RWPE2 (cell line): ENCODE measurements around the gene ERMARD.

Source experiments
- ATAC-seq: fragments of 200-7000 bp; cut with Tn5 transposase; 3 replicates; pipeline ENCODE4 v1.9.1; 2021; ENCODE audit warnings: low read depth
- DNase-seq: peaks from one replicate; pipeline ENCODE4 v3.0.0-alpha.2; 2020; ENCODE audit warnings: low spot score
- H3K27ac ChIP-seq: fragments of 450-650 bp; 2 replicates; pipeline ENCODE4 v1.5.1; 2017; ENCODE audit warnings: mild to moderate bottlenecking; ENCODE audit not compliant: poor library complexity, severe bottlenecking
- H3K27me3 ChIP-seq: fragments of 250-450 bp; sonication (Bioruptor Pico); 2 replicates; pipeline ENCODE4 v1.5.1; 2021; ENCODE audit warnings: mild to moderate bottlenecking, moderate library complexity; ENCODE audit not compliant: insufficient read depth, poor library complexity, severe bottlenecking
- H3K36me3 ChIP-seq: fragments of 250-450 bp; sonication (Bioruptor Pico); 2 replicates; pipeline ENCODE4 v1.5.1; 2020; ENCODE audit warnings: low read depth, mild to moderate bottlenecking, moderate library complexity
- H3K4me1 ChIP-seq: fragments of 250-450 bp; sonication (Bioruptor Pico); 2 replicates; pipeline ENCODE4 v1.5.1; 2021; ENCODE audit warnings: mild to moderate bottlenecking, moderate library complexity; ENCODE audit not compliant: insufficient read depth, poor library complexity, severe bottlenecking
- H3K4me3 ChIP-seq: fragments of 250-450 bp; sonication (Bioruptor Pico); 2 replicates; pipeline ENCODE4 v1.5.1; 2021; ENCODE audit warnings: mild to moderate bottlenecking, moderate library complexity; ENCODE audit not compliant: severe bottlenecking
- H3K9me3 ChIP-seq: fragments of 250-450 bp; sonication (Bioruptor Pico); 2 replicates; pipeline ENCODE4 v1.5.1; 2021; ENCODE audit warnings: mild to moderate bottlenecking, moderate library complexity; ENCODE audit not compliant: severe bottlenecking
- TF ChIP-seq, protein P1 (sequence below): fragments of 450-650 bp; IDR thresholded peaks from one replicate; pipeline ENCODE4 v1.5.1; 2017; ENCODE audit warnings: mild to moderate bottlenecking, moderate library complexity; ENCODE audit not compliant: poor library complexity, severe bottlenecking

ERMARD gene

DNA sequence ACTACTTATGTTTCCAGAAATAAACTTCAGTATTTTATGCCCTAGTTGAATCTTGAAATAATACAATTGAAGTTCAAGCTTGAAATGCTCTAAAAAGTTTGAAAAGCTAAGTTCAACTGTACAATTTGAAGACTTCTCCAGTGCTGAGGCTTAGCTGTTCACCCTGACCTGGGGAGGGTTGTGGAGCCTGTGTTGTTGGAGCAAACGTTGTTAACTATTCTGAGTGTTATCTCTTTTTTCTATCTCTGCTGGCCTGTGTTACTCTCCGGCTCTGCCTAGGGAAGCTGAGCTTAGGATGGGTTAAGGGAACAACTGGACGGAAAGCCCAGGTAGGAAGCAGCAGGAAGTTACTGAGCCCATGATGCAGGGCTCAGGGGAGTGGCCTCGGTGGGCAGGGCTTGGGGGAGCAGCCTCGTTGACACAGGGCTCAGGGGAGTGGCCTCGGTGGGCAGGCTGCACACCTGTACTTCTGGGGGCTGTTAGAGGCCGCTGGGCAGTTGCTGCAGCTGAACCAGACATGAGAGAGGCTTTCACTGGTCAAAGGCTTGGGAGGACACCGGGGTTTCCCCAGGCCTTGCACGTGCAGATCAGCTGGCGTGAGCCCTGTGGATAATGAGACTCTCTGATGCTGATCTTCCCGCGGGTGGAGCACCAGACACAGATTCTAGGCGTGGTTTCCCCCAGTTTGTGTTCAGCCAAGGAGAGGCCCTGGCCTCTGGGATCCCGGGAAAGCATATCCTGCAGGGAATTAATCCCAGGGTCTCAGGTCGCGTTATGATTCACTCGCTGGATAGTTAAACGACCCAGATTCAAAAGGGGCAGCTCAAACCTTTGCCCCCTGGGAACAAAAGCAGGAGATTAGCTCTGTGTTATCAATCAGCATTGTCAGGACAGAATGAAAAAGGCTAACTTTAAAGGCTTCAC is 58.9 kb downstream of the ERMARD start:
- Histone ChIP-seq H3K4me3 (no peak overlapping the region), H3K27ac (no peak overlapping the region), H3K36me3 (no peaks in the 10 kb centered on the region), H3K9me3 (no peaks in the 10 kb centered on the region), H3K27me3 (no peaks in the 10 kb centered on the region), H3K4me1 (no peaks in the 10 kb centered on the region)
- no peak for DNase-seq
- TF ChIP-seq, protein P1, sequence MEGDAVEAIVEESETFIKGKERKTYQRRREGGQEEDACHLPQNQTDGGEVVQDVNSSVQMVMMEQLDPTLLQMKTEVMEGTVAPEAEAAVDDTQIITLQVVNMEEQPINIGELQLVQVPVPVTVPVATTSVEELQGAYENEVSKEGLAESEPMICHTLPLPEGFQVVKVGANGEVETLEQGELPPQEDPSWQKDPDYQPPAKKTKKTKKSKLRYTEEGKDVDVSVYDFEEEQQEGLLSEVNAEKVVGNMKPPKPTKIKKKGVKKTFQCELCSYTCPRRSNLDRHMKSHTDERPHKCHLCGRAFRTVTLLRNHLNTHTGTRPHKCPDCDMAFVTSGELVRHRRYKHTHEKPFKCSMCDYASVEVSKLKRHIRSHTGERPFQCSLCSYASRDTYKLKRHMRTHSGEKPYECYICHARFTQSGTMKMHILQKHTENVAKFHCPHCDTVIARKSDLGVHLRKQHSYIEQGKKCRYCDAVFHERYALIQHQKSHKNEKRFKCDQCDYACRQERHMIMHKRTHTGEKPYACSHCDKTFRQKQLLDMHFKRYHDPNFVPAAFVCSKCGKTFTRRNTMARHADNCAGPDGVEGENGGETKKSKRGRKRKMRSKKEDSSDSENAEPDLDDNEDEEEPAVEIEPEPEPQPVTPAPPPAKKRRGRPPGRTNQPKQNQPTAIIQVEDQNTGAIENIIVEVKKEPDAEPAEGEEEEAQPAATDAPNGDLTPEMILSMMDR, result no peak
- ATAC-seq, result peak; percentile 58

DNA sequence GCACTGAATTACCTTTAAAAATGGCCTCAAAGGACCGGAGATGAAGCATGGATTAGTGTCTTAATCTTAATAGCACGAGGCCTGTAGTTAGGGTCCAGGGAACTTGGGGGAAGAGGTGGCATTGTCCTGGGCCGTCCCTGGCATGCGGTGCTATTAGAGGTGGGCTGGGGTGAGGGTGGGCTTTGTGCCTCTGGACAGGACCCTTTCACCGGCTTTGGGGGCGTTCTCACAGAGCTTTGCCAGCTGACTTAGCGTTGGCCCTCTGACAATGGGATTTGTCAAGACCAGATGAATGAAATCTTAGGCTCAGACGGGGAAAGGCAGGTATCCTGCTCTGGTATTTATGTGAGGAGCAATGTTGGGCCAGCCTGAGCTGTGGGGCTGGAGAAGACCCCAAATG is 59.6 kb downstream of the ERMARD start:
- no peak for DNase-seq
- no peak for ATAC-seq
- TF ChIP-seq, protein P1, result no peak
- Histone ChIP-seq H3K27ac (no peak overlapping the region), H3K9me3 (no peaks in the 10 kb centered on the region), H3K27me3 (no peaks in the 10 kb centered on the region), H3K4me3 (no peak overlapping the region), H3K36me3 (no peaks in the 10 kb centered on the region), H3K4me1 (no peaks in the 10 kb centered on the region)

DNA sequence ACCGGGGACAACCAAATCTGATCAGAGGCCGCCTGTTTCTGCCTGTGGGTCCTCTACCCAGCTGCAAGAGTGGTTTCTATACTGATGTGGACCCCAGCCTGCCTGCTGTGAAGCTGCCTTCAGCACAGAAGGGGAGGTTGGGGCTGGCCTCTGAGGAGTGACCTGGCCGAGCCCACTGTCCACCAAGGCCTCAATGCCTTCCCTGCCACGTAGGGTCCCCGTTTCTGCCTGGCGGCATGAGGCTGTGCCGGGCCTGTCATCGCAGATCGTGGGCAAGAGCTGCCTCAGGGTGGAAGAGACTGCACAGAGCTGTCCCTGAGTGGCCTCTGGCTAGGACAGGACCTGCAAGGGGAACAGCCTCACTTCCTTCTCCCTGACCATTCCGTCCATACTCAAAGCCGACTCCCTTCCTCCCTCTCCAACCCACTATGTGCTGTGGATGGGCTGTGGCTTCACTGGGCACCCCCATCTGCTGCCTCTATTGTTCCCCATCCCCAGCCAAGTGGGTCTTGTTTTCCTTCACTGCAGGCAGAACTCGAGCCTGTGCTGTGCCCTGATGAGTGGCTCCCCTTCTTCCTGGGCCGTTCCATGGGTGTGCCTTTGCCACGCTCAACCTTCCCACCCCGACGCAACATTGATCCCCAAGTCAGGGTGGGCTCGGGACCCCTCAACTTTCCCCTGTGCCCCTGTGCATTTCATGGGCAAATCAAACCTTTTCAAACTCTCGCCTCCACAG is 60.3 kb downstream of the ERMARD start:
- Histone ChIP-seq H3K27ac (no peak overlapping the region), H3K4me3 (no peak overlapping the region), H3K27me3 (peaks cover 3% of the 10 kb centered on the region), H3K9me3 (no peaks in the 10 kb centered on the region), H3K4me1 (no peaks in the 10 kb centered on the region), H3K36me3 (no peaks in the 10 kb centered on the region)
- ATAC-seq (no peak), DNase-seq (no peak)
- TF ChIP-seq, protein P1, result no peak

DNA sequence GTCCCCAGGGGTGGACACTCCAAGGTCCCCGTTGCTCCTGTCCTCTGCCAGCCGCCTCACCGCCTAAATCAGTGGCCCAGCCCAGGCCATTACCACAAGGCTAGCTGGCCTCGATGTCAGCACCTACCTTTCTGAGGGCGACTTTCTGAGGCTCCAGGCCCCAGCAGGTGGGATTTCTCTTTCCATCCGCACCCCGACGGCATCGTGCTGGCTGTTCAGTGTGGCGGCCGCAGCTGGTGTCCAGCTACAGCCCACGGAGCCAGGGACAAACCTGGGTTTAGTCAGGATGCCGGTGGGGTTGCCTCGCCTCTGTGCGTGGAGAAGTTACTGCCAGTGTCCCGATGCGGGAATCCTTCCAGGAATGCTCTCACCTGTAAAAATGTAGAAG is 60.8 kb downstream of the ERMARD start:
- TF ChIP-seq, protein P1, result no peak

DNA sequence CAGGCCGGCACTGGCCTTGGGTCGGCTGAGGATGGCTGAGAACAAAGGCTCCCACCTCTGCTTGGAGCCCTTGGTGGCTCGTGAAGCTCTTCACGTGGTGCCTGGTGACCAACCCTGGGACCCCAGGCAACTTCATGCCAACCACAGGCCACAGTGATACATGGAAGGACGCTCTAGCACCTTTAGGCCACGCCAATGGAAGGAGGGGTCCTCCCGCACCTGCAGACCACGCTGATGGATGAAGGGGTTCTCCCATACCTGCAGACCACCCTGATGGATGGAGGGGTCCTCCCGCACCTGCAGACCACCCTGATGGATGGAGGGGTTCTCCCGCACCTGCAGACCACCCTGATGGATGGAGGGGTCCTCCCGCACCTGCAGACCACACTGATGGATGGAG is 62.5 kb downstream of the ERMARD start:
- Histone ChIP-seq H3K27me3 (peaks cover 10% of the 10 kb centered on the region), H3K9me3 (no peaks in the 10 kb centered on the region), H3K4me1 (no peaks in the 10 kb centered on the region), H3K27ac (no peak overlapping the region), H3K4me3 (no peak overlapping the region), H3K36me3 (no peaks in the 10 kb centered on the region)
- TF ChIP-seq, protein P1, result no peak
- DNase-seq (no peak), ATAC-seq (no peak)

More for the DNA sequence above, 60.8 kb downstream of the ERMARD start:
- Histone ChIP-seq H3K4me3 (no peak overlapping the region), H3K27me3 (peaks cover 8% of the 10 kb centered on the region), H3K9me3 (no peaks in the 10 kb centered on the region), H3K36me3 (no peaks in the 10 kb centered on the region), H3K4me1 (no peaks in the 10 kb centered on the region), H3K27ac (no peak overlapping the region)
- ATAC-seq, result no peak
- DNase-seq, result no peak
